Breast epithelium (tissue), 4 donors: ENCODE measurements around the gene USP1. TPM values are rescaled to one million over a fixed set of nuclear protein-coding genes. Genes with fewer than 3 reads are reported as not detected.

Experiments used
- DNase-seq, 2 donors: peaks; one replicate each; pipeline ENCODE4 v3.0.0-alpha.2; 2019; ENCODE audit warnings: low spot score in 2 of 2
- H3K27ac ChIP-seq, 2 donors: fragments of 200-600 bp; sonication (generic) in 1 of 2; one replicate each; pipeline ENCODE4 v1.5.1; 2016 to 2019; ENCODE audit warnings: mild to moderate bottlenecking in 1 of 2
- H3K27me3 ChIP-seq, 2 donors: fragments of 200-600 bp; sonication (generic) in 1 of 2; one replicate each; pipeline versions ENCODE4 v1.5.1 to v1.6.0; 2017 to 2019; ENCODE audit warnings: control low read depth in 1 of 2, mild to moderate bottlenecking in 1 of 2
- H3K36me3 ChIP-seq: fragments of 200-600 bp; one replicate; pipeline ENCODE4 v1.5.1; 2019
- H3K4me1 ChIP-seq, 2 donors: fragments of 200-600 bp; sonication (generic); one replicate each; pipeline ENCODE4 v1.5.1; 2016 to 2019; ENCODE audit warnings: control low read depth in 1 of 2
- H3K4me3 ChIP-seq, 3 donors: fragments of 200-600 bp; sonication (generic); 1 replicate in 2 of 3; 2 replicates in 1 of 3; pipeline ENCODE4 v1.5.1; 2016 to 2019; ENCODE audit warnings: mild to moderate bottlenecking in 3 of 3, moderate library complexity in 2 of 3
- H3K9me3 ChIP-seq, 2 donors: fragments of 200-600 bp; sonication (generic) in 1 of 2; one replicate each; pipeline ENCODE4 v1.5.1; 2016 to 2019; ENCODE audit warnings: control low read depth in 1 of 2
- POLR2A ChIP-seq: fragments of 450-650 bp; IDR thresholded peaks from one replicate; pipeline ENCODE4 v1.6.1; 2016; ENCODE audit warnings: antibody characterized with exemption, mild to moderate bottlenecking, moderate library complexity
- POLR2AphosphoS5 ChIP-seq, 3 donors: sonication (generic); formaldehyde crosslinking; IDR thresholded peaks; one replicate each; pipeline ENCODE4 v1.6.1; 2017; ENCODE audit warnings: antibody characterized with exemption in 3 of 3
- intact Hi-C: fragments of 100-400 bp; cut with DNase I; formaldehyde crosslinking; loops from one replicate; pipeline ENCODE4 v1.15.1; 2023; ENCODE audit warnings: low total_unique reads
- total RNA-seq, 3 donors: library from RNA; depleted of rRNA; stranded (reverse); fragments of >200 nt; gene quantifications; one replicate each; pipeline ENCODE4 v1.1.0, GENCODE V29; 2016
- TF ChIP-seq, protein P1 (sequence below), 3 donors: fragments of 450-650 bp; IDR thresholded peaks; one replicate each; pipeline ENCODE4 v1.5.1; 2016 to 2017; ENCODE audit warnings: antibody characterized with exemption in 3 of 3, mild to moderate bottlenecking in 3 of 3, moderate library complexity in 3 of 3

Gene USP1
- total RNA-seq, 3 donors from 2014 or later = 19.4 to 39.7 (median 29.8) TPM

DNA sequence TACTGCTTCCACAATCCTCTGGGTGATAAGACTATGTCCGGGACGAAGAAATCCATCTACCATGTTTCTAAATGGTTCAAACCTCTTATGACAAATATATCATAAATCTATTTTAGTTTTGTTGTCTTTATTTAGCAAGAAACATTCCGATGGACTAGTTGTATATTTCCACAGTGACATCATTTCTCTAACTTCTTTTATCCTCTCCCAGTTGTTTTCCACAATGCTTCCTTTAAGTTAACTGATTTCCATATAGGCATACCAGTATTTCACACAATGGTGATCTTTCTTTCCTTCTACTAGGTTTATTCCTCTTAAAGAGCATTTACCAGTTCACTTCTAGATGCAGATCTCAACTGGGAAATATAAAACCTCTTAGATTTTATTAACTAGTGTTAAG, 44.8 kb downstream of the USP1 start:
- H3K27ac ChIP-seq = no peak overlapping the region
- no peaks in the 10 kb centered on the region for H3K9me3 ChIP-seq
- no peak overlapping the region for H3K4me3 ChIP-seq
- H3K27me3 ChIP-seq = no peaks in the 10 kb centered on the region
- TF ChIP-seq POLR2AphosphoS5 (IDR thresholded peaks at IDR 0.05) (no peak), POLR2A (no peak)
- TF ChIP-seq, protein P1, sequence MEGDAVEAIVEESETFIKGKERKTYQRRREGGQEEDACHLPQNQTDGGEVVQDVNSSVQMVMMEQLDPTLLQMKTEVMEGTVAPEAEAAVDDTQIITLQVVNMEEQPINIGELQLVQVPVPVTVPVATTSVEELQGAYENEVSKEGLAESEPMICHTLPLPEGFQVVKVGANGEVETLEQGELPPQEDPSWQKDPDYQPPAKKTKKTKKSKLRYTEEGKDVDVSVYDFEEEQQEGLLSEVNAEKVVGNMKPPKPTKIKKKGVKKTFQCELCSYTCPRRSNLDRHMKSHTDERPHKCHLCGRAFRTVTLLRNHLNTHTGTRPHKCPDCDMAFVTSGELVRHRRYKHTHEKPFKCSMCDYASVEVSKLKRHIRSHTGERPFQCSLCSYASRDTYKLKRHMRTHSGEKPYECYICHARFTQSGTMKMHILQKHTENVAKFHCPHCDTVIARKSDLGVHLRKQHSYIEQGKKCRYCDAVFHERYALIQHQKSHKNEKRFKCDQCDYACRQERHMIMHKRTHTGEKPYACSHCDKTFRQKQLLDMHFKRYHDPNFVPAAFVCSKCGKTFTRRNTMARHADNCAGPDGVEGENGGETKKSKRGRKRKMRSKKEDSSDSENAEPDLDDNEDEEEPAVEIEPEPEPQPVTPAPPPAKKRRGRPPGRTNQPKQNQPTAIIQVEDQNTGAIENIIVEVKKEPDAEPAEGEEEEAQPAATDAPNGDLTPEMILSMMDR (IDR thresholded peaks at IDR 0.05) = no peak
- intact Hi-C loops = no loop called here
- H3K36me3 ChIP-seq = peaks cover 5% of the 10 kb centered on the region
- H3K4me1 ChIP-seq = no peaks in the 10 kb centered on the region
- DNase-seq = no peak

DNA sequence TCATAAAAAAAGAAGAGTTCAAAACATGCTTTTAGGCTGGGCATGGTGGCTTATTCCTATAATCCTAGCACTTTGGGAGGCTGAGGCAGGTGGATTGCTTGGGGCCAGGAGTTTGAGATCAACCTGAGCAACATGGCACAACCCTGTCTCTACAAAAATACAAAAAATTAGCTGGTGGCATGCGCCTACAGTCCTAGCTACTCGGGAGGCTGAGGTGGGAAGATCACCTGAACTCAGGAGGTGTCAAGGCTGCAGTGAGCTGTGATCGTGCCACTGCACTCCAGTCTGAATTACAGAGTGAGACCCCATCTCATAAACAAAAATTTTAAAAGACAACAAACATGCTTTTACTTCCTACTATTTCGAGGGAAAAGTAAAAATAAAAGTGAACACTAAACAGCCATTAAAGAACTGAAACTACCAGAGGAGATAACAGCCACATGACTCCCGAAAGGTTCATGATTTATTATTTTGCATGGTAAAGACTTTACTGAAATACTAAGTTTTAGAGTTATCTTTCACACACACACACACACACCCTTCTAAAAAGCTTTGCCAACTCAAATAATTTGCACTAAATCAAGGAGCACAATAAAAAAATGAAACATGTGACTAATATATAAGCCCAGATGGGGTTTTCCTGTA, 48.1 kb downstream of the USP1 start:
- Histone ChIP-seq H3K36me3 (peaks cover 5% of the 10 kb centered on the region), H3K4me3 (no peak overlapping the region), H3K27ac (no peak overlapping the region), H3K9me3 (no peaks in the 10 kb centered on the region), H3K4me1 (no peaks in the 10 kb centered on the region), H3K27me3 (no peaks in the 10 kb centered on the region)
- DNase-seq = no peak
- intact Hi-C loops = no loop called here
- TF ChIP-seq POLR2A (no peak), POLR2AphosphoS5 (IDR thresholded peaks at IDR 0.05) (no peak)
- TF ChIP-seq, protein P1 (IDR thresholded peaks at IDR 0.05) = no peak

DNA sequence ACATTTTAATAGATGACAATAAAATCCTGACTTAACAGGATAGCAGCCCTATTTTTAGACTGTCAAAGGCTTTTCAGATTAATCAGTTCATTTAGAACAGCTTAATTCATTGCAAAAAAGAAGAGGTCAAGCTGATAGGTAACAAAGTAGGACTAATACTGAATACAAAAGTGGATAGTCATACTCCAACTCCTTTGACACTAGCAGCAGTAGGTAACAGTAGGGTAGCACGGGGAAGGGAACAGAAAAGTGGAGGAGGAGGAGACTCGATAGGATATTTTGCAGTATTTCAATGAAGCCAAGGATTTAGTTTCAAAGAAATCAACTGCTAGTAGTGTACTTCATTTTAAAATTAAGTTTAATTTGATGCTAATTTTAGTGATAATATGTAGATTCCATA, 51.1 kb downstream of the USP1 start:
- Histone ChIP-seq H3K27ac (no peak overlapping the region), H3K4me3 (no peak overlapping the region), H3K36me3 (peaks cover 5% of the 10 kb centered on the region), H3K4me1 (no peaks in the 10 kb centered on the region), H3K27me3 (no peaks in the 10 kb centered on the region), H3K9me3 (no peaks in the 10 kb centered on the region)
- intact Hi-C loops = no loop called here
- no peak for DNase-seq
- TF ChIP-seq POLR2A (no peak), POLR2AphosphoS5 (IDR thresholded peaks at IDR 0.05) (no peak)
- TF ChIP-seq, protein P1 (IDR thresholded peaks at IDR 0.05) = no peak

DNA sequence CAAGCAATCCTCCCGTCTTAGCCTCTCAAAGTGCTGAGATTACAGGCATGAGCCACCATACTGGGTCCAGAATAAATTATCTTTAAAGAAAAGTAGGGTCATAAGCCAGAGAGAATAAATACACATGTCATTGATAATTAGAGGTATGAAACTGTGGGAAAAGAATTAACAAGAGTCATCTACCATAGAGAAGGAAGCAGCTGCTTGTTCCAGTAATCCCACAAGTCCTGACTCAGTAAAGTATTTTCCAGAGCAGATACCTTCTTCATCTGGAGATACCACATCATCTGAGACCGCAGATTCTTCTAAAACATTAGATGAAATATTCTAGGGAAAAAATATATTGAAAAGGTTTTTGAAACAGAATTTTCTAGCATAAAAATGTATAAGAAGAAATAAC, 55.7 kb downstream of the USP1 start:
- Histone ChIP-seq H3K27ac (no peak overlapping the region), H3K4me1 (no peaks in the 10 kb centered on the region), H3K36me3 (no peaks in the 10 kb centered on the region), H3K4me3 (no peak overlapping the region), H3K27me3 (no peaks in the 10 kb centered on the region), H3K9me3 (no peaks in the 10 kb centered on the region)
- TF ChIP-seq, protein P1 (IDR thresholded peaks at IDR 0.05) = no peak
- TF ChIP-seq POLR2A = no peak
- no peak for TF ChIP-seq POLR2AphosphoS5 (IDR thresholded peaks at IDR 0.05)
- no peak for DNase-seq
- intact Hi-C loops = no loop called here

DNA sequence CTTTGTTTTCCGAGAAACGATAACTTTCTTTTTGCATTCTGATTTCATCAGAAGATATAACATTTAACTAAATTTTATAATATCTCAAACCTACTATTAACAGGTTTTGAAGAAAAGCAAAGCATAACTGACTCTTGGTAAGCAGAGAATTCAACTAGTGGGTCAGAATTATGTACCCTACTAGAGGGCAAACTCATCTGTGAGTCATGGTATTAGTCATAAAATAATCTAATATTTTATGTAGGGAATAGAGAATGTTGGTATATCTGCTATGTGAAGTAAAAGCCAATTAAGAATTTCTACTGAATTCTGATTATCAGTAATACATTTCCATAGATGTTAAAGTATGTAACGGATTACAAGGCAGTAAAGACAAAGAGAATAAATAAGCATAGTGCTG, 56.8 kb downstream of the USP1 start:
- Histone ChIP-seq H3K9me3 (no peaks in the 10 kb centered on the region), H3K4me3 (no peak overlapping the region), H3K27ac (no peak overlapping the region), H3K27me3 (no peaks in the 10 kb centered on the region), H3K36me3 (no peaks in the 10 kb centered on the region), H3K4me1 (no peaks in the 10 kb centered on the region)
- intact Hi-C loops = no loop called here
- no peak for TF ChIP-seq POLR2AphosphoS5 (IDR thresholded peaks at IDR 0.05)
- no peak for DNase-seq

DNA sequence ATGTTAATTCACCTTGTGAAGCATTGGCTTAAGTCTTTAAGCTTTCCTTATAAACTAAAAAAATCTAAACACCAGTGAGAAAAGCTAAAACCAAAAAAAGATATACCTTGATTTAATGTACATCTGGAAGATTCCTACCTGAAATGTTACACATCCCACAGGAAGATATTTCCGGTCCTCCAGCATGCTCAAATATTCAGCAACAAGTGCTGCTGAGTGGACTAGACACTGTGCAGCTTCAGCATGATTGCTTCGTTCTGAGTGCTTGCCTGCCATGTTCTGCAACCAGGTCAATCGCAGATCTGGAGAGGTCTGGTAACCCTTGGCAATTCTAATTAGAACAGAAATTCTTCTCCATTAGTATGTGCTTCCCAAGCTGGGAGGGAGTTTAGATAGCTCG, 57.3 kb downstream of the USP1 start:
- intact Hi-C loops = no loop called here
- H3K4me3 ChIP-seq = no peak overlapping the region
- no peak for DNase-seq
- TF ChIP-seq, protein P1 (IDR thresholded peaks at IDR 0.05) = no peak
- TF ChIP-seq POLR2AphosphoS5 (IDR thresholded peaks at IDR 0.05) (no peak), POLR2A (no peak)
- no peaks in the 10 kb centered on the region for H3K9me3 ChIP-seq
- no peaks in the 10 kb centered on the region for H3K36me3 ChIP-seq
- no peaks in the 10 kb centered on the region for H3K4me1 ChIP-seq
- H3K27ac ChIP-seq = no peak overlapping the region
- H3K27me3 ChIP-seq = no peaks in the 10 kb centered on the region
